Duodenal mucosa (tissue), 2 donors: Measurements from ENCODE around the gene CREB1.
A peak's percentile ranks its signal among the peaks of the same experiment; 100 is the strongest.

Experiments used
- H3K27ac ChIP-seq: one replicate; pipeline ENCODE4 v1.7.0; 2013; ENCODE audit warnings: low read depth, low read length
- H3K27me3 ChIP-seq, 2 donors: one replicate each; pipeline ENCODE4 v1.7.0; 2013; ENCODE audit warnings: low read length in 2 of 2, control low read depth in 1 of 2; ENCODE audit not compliant: insufficient read depth in 2 of 2, control insufficient read depth in 1 of 2
- H3K36me3 ChIP-seq, 2 donors: one replicate each; pipeline ENCODE4 v1.7.0; 2013; ENCODE audit warnings: low read length in 2 of 2, control low read depth in 1 of 2; ENCODE audit not compliant: insufficient read depth in 2 of 2, control insufficient read depth in 1 of 2
- H3K4me1 ChIP-seq, 2 donors: one replicate each; pipeline ENCODE4 v1.7.0; 2013; ENCODE audit warnings: low read length in 2 of 2, control low read depth in 1 of 2; ENCODE audit not compliant: insufficient read depth in 2 of 2, control insufficient read depth in 1 of 2
- H3K4me3 ChIP-seq, 2 donors: one replicate each; pipeline ENCODE4 v1.7.0; 2013; ENCODE audit warnings: low read length in 2 of 2, low read depth in 1 of 2
- H3K9ac ChIP-seq, 2 donors: one replicate each; pipeline ENCODE4 v1.7.0; 2013; ENCODE audit warnings: low read length in 2 of 2, low read depth in 1 of 2
- H3K9me3 ChIP-seq, 2 donors: one replicate each; pipeline ENCODE4 v1.7.0; 2013; ENCODE audit warnings: low read length in 2 of 2, control low read depth in 1 of 2; ENCODE audit not compliant: control insufficient read depth in 1 of 2

The CREB1 gene

DNA sequence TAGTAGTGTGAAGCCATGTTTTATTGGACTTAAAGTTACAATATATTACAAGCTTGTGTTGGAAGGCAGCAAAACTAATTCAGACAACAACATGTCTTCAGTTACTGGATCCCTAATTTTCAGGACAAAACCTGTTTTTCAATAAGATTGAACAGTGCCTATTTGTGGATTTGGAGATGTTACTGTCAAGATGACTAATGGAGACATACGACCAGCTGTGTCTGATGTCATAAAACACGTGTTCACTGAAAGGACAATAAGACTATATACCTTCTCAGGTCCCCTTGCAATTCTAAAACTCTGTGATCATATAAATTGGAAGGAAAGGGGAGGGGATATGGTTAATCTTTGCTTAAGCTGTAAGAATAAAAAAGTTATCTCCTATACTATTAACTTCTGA is 73.7 kb downstream of the CREB1 start:
- no peak overlapping the region for H3K4me3 ChIP-seq
- no peak overlapping the region for H3K27ac ChIP-seq
- H3K9me3 ChIP-seq: no peaks in the 10 kb centered on the region
- no peaks in the 10 kb centered on the region for H3K36me3 ChIP-seq
- H3K27me3 ChIP-seq: no peaks in the 10 kb centered on the region
- H3K4me1 ChIP-seq: no peaks in the 10 kb centered on the region
- no peak overlapping the region for H3K9ac ChIP-seq

GRCh38 chr2:207606399-207606798 is 76.6 kb downstream of the CREB1 start:
- Histone ChIP-seq H3K27me3 (no peaks in the 10 kb centered on the region), H3K4me1 (no peaks in the 10 kb centered on the region), H3K4me3 (no peak overlapping the region), H3K9me3 (no peaks in the 10 kb centered on the region), H3K36me3 (no peaks in the 10 kb centered on the region), H3K27ac (no peak overlapping the region), H3K9ac (no peak overlapping the region)

DNA sequence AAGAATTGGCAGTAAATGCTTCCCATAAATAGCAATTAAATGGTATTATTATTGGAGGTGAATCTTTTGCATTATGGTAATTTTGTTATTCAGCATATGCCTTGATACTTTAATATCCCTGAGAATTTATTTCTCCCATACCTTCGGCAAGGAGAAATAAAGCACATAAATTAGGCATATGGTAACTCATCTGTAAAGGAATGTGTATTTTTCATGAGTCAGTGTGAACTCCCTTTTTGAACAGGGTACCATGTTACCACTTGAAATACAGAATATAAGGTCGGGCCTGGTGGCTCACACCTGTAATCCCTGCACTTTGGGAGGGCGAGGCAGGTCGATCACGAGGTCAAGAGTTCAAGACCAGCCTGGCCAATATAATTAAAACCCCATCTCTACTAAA is 77.1 kb downstream of the CREB1 start:
- H3K27me3 ChIP-seq: no peaks in the 10 kb centered on the region
- H3K27ac ChIP-seq: no peak overlapping the region
- no peaks in the 10 kb centered on the region for H3K36me3 ChIP-seq
- H3K4me3 ChIP-seq: no peak overlapping the region
- H3K9ac ChIP-seq: no peak overlapping the region
- no peaks in the 10 kb centered on the region for H3K9me3 ChIP-seq
- H3K4me1 ChIP-seq: no peaks in the 10 kb centered on the region

- Histone ChIP-seq H3K4me3 (no peak overlapping the region), H3K27me3 (no peaks in the 10 kb centered on the region), H3K36me3 (peaks cover 0 to 7% of the 10 kb centered on the region in 2 donors), H3K9me3 (no peaks in the 10 kb centered on the region), H3K9ac (no peak overlapping the region), H3K27ac (no peak overlapping the region), H3K4me1 (peaks cover 0 to 3% of the 10 kb centered on the region in 2 donors)
Observed at GRCh38 chr2:207612714-207613113, 83.0 kb downstream of the CREB1 start.

- H3K9ac ChIP-seq: no peak overlapping the region
- peaks cover 3 to 12% of the 10 kb centered on the region in 2 donors for H3K36me3 ChIP-seq
- no peak overlapping the region for H3K4me3 ChIP-seq
- H3K27me3 ChIP-seq: no peaks in the 10 kb centered on the region
- no peaks in the 10 kb centered on the region for H3K9me3 ChIP-seq
- H3K4me1 ChIP-seq: peaks cover 0 to 3% of the 10 kb centered on the region in 2 donors
- no peak overlapping the region for H3K27ac ChIP-seq
Observed at GRCh38 chr2:207614824-207615223, 85.1 kb downstream of the CREB1 start.

- H3K27ac ChIP-seq: no peak overlapping the region
Observed at GRCh38 chr2:207616185-207616584, 86.4 kb downstream of the CREB1 start.

DNA sequence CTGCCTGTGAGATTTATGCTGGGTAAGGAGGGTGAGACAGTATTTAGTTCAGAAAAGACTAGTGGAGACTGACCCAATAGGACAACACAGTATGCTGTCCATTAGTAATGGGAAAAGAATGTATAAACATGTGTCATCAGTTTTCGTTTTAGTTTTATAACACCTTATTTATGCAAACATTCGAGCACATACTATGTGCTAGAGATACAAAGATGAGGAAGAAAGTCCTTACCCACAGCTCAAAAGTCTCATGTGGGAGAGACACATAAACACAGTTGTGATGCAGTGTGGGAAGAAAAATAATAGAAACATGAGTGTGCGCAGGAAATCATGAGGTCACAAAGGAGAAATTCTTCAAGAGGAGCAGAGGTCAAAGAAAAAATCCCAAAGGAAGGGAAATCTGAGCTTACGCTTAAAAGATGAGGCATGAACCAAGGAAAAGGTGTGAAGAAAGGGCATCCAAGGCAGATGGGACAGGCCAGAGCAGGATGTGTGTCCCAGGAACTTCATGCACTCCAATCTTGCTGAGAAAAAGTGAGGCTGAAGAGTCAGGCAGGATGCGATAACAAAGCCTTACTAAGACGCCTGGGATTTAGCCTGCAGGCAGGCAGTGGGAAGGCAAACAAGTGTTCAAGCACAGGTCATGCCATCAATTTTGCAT is 87.4 kb downstream of the CREB1 start:
- Histone ChIP-seq H3K27ac (no peak overlapping the region), H3K4me3 (no peak overlapping the region), H3K27me3 (no peaks in the 10 kb centered on the region), H3K36me3 (peaks cover 3 to 27% of the 10 kb centered on the region in 2 donors), H3K4me1 (peaks cover 0 to 4% of the 10 kb centered on the region in 2 donors), H3K9me3 (no peaks in the 10 kb centered on the region), H3K9ac (no peak overlapping the region)

More at GRCh38 chr2:207616185-207616584, 86.4 kb downstream of the CREB1 start:
- no peaks in the 10 kb centered on the region for H3K9me3 ChIP-seq
- peaks cover 3 to 20% of the 10 kb centered on the region in 2 donors for H3K36me3 ChIP-seq
- H3K9ac ChIP-seq: no peak overlapping the region
- H3K4me3 ChIP-seq: no peak overlapping the region
- H3K27me3 ChIP-seq: no peaks in the 10 kb centered on the region
- H3K4me1 ChIP-seq: peaks cover 0 to 3% of the 10 kb centered on the region in 2 donors

GRCh38 chr2:207619764-207620203 is 90.0 kb downstream of the CREB1 start:
- Histone ChIP-seq H3K4me3 (no peak overlapping the region), H3K27me3 (no peaks in the 10 kb centered on the region), H3K9ac (no peak overlapping the region), H3K27ac (no peak overlapping the region), H3K9me3 (no peaks in the 10 kb centered on the region), H3K36me3 (peaks cover 3 to 27% of the 10 kb centered on the region in 2 donors), H3K4me1 (peaks cover 11 to 22% of the 10 kb centered on the region in 2 donors)

DNA sequence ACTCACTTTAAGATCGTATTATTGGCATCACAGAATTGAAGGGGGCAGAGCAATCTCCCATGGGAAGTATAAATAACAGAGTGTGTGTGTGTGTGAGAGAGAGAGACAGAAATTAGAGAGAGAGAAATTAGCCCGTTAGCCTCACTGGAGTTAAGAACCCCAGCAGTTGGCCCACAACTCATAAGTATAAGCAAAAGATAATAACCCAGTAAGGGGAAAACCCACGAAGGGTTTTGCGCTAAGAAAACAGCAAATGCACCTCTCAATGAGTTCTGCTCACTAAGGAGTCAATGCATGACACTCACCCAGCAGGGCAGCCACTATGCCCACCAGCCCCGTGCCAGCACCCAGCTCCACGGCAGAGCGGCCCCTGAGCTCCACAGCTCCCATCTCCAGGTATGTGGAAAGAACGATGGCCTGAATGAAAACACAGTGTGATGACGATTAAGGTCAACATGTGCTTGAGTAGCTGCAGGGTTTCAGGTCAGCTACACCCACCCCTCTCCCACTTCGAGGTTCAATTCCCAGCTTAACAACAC is 91.8 kb downstream of the CREB1 start:
- no peak overlapping the region for H3K4me3 ChIP-seq
- no peak overlapping the region for H3K27ac ChIP-seq
- H3K9ac ChIP-seq: no peak overlapping the region
- no peaks in the 10 kb centered on the region for H3K9me3 ChIP-seq
- peaks cover 11 to 22% of the 10 kb centered on the region in 2 donors for H3K4me1 ChIP-seq
- H3K27me3 ChIP-seq: no peaks in the 10 kb centered on the region
- peaks cover 3 to 24% of the 10 kb centered on the region in 2 donors for H3K36me3 ChIP-seq

- Histone ChIP-seq H3K4me1 (peaks cover 11 to 18% of the 10 kb centered on the region in 2 donors), H3K36me3 (peaks cover 0 to 15% of the 10 kb centered on the region in 2 donors), H3K27ac (peak overlapping the region; percentile 93), H3K9ac (peak overlapping the region; percentile 85 to 99), H3K4me3 (peak overlapping the region; percentile 95 to 97), H3K27me3 (no peaks in the 10 kb centered on the region), H3K9me3 (no peaks in the 10 kb centered on the region)
Observed at GRCh38 chr2:207624185-207625013, 94.6 kb downstream of the CREB1 start.
